Measurements from ENCODE around the gene NPTX2.

NPTX2 gene

GRCh38 chr7:98655611-98656010 is 38.5 kb downstream of the NPTX2 start:
- no peak for DNase-seq

DNA sequence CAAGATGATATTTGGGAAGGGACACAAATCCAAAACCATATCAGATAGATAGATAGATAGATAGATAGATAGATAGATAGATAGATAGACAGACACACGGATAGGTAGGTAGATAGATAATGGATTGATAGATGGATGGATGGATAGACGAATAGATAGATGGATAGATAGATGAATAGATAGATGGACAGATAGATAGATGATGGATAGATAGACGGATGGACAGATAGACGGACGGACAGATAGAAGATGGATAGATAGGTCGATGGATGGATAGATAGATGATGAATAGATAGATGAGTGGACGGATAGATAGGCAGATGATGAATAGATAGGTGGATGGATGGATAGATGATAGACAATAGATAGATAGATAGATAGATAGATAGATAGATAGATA is 39.8 kb downstream of the NPTX2 start:
- no peak for DNase-seq

- DNase-seq = no peak
Measured at GRCh38 chr7:98657736-98658135, 40.7 kb downstream of the NPTX2 start.

GRCh38 chr7:98659756-98660155 is 42.7 kb downstream of the NPTX2 start:
- no peak for DNase-seq

- DNase-seq = no peak
Measured at GRCh38 chr7:98661607-98662006, 44.5 kb downstream of the NPTX2 start.

DNA sequence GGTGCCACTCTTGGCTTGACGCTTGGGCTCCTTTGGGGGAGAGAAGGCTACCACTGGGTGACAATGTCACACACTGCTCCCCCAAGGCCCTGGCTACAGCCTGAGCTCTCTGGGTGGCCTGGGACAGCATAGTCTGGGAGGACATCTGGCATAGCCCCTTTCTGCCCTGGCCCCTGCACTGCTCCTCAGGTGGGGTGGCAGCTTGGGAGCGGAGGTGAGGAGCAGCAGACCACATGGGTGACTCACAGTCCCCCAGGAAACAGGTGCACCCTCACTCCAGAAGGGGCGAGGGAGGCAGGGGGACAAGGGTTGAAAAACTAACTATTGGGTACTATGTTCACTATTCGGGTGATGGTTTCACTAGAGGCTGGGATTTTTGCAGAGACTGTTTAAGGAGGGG is 45.2 kb downstream of the NPTX2 start:
- DNase-seq = no peak

GRCh38 chr7:98664882-98665281 is 47.8 kb downstream of the NPTX2 start:
- no peak for DNase-seq

GRCh38 chr7:98668255-98668654 is 51.2 kb downstream of the NPTX2 start:
- no peak for DNase-seq

DNA sequence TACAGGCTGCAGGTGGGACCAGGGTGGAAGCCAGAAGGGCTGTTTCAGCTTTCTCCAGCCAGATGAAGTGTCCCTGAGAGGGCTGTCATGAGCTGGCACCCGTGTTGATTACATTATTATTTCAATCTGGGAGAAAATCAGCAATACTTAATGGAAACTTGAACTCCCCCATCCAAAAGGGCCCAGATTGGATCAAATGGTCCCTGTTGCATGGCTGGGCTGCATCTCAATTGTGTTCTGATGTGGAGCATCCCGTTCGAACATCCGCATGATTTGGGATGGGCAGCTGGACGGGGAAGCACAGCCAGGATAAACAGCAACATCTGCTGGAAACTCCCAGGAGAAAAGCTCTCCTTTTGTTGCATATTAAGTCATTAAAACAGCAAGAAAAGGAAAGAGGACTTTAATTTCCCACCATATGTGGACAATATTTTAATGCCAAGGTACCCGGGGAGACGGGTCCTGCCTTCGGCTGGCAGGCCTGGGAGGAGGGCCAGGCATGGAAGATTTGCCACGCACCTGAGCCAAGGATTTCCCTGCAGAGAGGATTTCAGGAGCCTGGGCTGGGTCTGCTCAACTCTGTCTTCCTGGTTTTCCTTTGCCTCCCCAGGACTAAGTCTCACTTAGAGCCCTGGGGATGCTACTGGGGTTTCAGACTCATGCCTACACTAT is 52.4 kb downstream of the NPTX2 start:
- DNase-seq = no peak

- DNase-seq = no peak
Measured at GRCh38 chr7:98670186-98670585, 53.1 kb downstream of the NPTX2 start.

- DNase-seq = no peak
Measured at GRCh38 chr7:98671733-98672331, 54.7 kb downstream of the NPTX2 start.

DNA sequence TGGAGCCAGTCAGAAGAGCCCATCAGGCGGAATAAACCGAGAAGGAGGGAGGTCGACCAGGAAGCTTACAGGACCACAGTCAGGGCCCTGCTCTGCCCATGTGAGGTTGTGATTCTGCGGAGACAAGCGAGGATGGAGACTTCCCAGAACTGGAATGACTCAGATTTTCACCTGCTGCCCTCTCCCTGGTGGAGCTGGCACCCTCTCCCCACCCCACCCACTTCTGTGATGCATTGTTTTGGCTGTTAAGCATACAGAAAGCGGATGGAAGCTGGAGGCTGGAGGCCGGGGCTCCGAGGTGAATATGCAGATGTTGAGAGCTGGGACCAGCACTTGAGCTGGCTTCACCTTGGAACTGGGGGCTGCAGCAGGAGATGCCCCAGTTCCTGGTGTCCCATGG is 57.4 kb downstream of the NPTX2 start:
- no peak for DNase-seq

DNA sequence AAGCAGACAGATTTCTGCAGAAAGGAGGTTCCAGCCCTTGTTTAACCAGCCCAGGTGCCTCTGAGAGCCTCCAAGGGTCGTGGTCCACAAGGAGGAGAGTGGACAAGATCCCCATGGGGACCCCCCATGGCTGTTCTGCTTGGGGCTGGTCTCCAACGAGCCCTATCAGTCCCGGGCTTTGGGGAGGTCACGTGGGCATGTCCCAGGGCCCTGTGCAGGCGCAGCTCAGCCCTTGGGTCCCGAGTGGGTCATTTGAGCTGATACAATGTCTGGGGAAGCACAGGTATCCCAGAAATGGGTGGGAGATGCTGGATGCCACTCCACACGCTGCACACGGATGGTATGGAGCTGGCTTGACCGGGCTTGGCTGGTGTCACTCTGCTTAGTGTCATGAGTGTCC is 57.8 kb downstream of the NPTX2 start:
- DNase-seq = no peak

DNA sequence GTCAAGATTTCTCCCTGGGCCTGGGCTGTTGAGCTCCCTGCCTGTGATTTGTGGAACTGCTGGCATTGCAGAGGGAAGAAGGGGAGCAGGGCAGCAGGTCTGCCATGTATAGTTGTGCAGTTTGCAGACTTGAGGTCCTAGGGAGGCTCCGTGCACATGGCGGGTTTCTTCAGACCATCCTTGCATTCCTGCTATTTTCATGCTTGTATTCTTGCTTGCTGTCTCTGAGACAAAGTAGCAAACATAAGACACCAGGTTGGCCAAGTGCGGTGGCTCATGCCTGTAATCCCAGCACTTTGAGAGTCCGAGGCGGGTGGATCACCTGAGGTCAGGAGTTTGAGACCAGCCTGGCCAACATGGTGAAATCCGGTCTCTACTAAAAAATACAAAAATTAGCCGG is 61.1 kb downstream of the NPTX2 start:
- no peak for DNase-seq

All from stimulated activated CD4-positive, alpha-beta T cell treated with anti-CD3 and anti-CD28 coated beads, Interleukin-12 subunit alpha, Interleukin-12 subunit beta, amount 100 ng/mL, for 4 hours (primary cell).